Measurements from ENCODE around the gene MBOAT1. TPM values are rescaled to one million over a fixed set of nuclear protein-coding genes. Genes with fewer than 3 reads are reported as not detected.
"Not testable (repeated sequence)": the region's sequence is repeated elsewhere in the genome, so short reads cannot be mapped to it uniquely, and the experiment has no call there.

MBOAT1 gene
- polyA plus RNA-seq, 1 experiment = 2.7 TPM

- TF ChIP-seq, protein P1, sequence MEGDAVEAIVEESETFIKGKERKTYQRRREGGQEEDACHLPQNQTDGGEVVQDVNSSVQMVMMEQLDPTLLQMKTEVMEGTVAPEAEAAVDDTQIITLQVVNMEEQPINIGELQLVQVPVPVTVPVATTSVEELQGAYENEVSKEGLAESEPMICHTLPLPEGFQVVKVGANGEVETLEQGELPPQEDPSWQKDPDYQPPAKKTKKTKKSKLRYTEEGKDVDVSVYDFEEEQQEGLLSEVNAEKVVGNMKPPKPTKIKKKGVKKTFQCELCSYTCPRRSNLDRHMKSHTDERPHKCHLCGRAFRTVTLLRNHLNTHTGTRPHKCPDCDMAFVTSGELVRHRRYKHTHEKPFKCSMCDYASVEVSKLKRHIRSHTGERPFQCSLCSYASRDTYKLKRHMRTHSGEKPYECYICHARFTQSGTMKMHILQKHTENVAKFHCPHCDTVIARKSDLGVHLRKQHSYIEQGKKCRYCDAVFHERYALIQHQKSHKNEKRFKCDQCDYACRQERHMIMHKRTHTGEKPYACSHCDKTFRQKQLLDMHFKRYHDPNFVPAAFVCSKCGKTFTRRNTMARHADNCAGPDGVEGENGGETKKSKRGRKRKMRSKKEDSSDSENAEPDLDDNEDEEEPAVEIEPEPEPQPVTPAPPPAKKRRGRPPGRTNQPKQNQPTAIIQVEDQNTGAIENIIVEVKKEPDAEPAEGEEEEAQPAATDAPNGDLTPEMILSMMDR (IDR thresholded peaks at IDR 0.05; ENCODE audit: insufficient read depth, low read depth, low read length) = no peak
- Histone ChIP-seq H3K4me3 (ENCODE audit: low read depth, low read length) (no peak overlapping the region), H3K36me3 (ENCODE audit: control insufficient read depth, insufficient read depth, low read length) (peaks cover 2% of the 10 kb centered on the region; the same call in 1 of the 2 replicates), H3K27me3 (ENCODE audit: control insufficient read depth, insufficient read depth, low read length) (no peaks in the 10 kb centered on the region)
- CTCF ChIA-PET = no interaction called here
- DNase-seq (ENCODE audit: low read depth) = no peak
- POLR2A ChIA-PET = no interaction called here
Measured at GRCh38 chr6:20146291-20146690, 66.0 kb downstream of the MBOAT1 start.

GRCh38 chr6:20142866-20143265, 69.4 kb downstream of the MBOAT1 start:
- CTCF ChIA-PET = no interaction called here
- Histone ChIP-seq H3K4me3 (ENCODE audit: low read depth, low read length) (no peak overlapping the region), H3K36me3 (ENCODE audit: control insufficient read depth, insufficient read depth, low read length) (peaks cover 2% of the 10 kb centered on the region; the same call in 1 of the 2 replicates), H3K27me3 (ENCODE audit: control insufficient read depth, insufficient read depth, low read length) (no peaks in the 10 kb centered on the region)
- POLR2A ChIA-PET = no interaction called here
- TF ChIP-seq, protein P1 (IDR thresholded peaks at IDR 0.05; ENCODE audit: insufficient read depth, low read depth, low read length) = no peak
- DNase-seq (ENCODE audit: low read depth) = no peak

- ChIA-PET CTCF (no interaction called here), POLR2A (no interaction called here)
- Histone ChIP-seq H3K4me3 (ENCODE audit: low read depth, low read length) (no peak overlapping the region), H3K27me3 (ENCODE audit: control insufficient read depth, insufficient read depth, low read length) (no peaks in the 10 kb centered on the region), H3K36me3 (ENCODE audit: control insufficient read depth, insufficient read depth, low read length) (peaks cover 2% of the 10 kb centered on the region; the same call in 1 of the 2 replicates)
- DNase-seq (ENCODE audit: low read depth) = no peak
- TF ChIP-seq, protein P1 (IDR thresholded peaks at IDR 0.05; ENCODE audit: insufficient read depth, low read depth, low read length) = no peak
Measured at GRCh38 chr6:20141931-20142330, 70.3 kb downstream of the MBOAT1 start.

GRCh38 chr6:20139127-20139963, 72.9 kb downstream of the MBOAT1 start:
- DNase-seq (ENCODE audit: low read depth); H3K36me3 ChIP-seq (ENCODE audit: control insufficient read depth, insufficient read depth, low read length); H3K4me3 ChIP-seq (ENCODE audit: low read depth, low read length); POLR2A ChIA-PET; H3K27me3 ChIP-seq (ENCODE audit: control insufficient read depth, insufficient read depth, low read length): not testable (repeated sequence)
- CTCF ChIA-PET = interaction anchor here (3.3 kb wide), 1 partner anchor 13 kb away, joined by 22 read pairs; no protein-coding TSS in a partner anchor

- ChIA-PET CTCF (interaction anchor here (3.4 kb wide), 1 partner anchor 11 kb away, joined by 27 read pairs; no protein-coding TSS in a partner anchor), POLR2A (no interaction called here)
- TF ChIP-seq, protein P1 (IDR thresholded peaks at IDR 0.05; ENCODE audit: insufficient read depth, low read depth, low read length) = no peak
- no peaks in the 10 kb centered on the region for H3K27me3 ChIP-seq (ENCODE audit: control insufficient read depth, insufficient read depth, low read length)
- no peak overlapping the region for H3K4me3 ChIP-seq (ENCODE audit: low read depth, low read length)
- peaks cover 2% of the 10 kb centered on the region; the same call in 1 of the 2 replicates for H3K36me3 ChIP-seq (ENCODE audit: control insufficient read depth, insufficient read depth, low read length)
- no peak for DNase-seq (ENCODE audit: low read depth)
Measured at GRCh38 chr6:20137837-20138236, 74.4 kb downstream of the MBOAT1 start.

All from BJ (cell line).